Fibroblast of skin of left biceps (primary cell): ENCODE measurements around the gene KRT83.
"Not testable (repeated sequence)": the region's sequence is repeated elsewhere in the genome, so short reads cannot be mapped to it uniquely, and the experiment has no call there.

ENCODE experiments used
- DNase-seq, 2 experiments: peaks; one replicate each; pipeline ENCODE4 v3.0.0-alpha.2; 2013; ENCODE audit warnings: low read depth in 2 of 2

The KRT83 gene

DNA sequence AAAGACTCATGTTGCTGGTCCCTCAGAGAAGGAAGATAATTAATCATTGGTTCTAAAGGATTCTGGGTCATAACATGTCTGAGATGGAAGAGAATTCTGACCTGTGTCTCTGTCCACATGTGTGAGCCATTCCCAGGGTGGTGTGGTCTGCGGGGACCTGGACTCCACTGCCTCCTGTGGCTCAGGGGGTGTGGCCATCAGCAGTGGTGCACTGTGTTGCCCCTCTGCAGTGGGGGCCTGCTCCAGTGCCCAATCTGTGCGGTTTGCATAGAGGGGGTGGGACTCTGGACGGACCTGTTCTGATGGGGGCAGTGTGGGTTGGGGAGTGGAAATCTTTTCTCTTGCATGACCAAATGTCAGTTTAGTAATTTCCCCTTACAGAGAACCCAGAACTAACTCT lies 32.6 kb upstream of the KRT83 start:
- DNase-seq = no peak

DNA sequence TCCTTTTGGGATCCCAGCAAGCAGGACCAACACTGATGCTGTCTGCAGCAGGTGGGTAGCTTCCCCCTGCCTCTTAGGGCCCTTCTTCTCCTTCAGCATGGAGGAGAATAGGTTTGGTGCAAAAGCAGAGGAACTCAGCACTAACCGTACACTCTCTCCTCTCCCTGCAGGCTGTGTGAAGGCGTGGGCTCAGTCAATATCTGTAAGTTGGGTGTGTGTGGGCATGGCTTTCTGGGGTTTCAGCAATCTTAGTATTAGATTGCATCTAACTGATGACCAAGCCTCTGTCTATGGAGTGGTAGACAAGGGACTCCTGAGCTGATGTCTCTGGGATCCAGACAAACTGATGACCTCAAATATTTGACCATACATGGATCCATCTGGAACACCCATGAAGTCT lies 31.8 kb upstream of the KRT83 start:
- no peak for DNase-seq

DNA sequence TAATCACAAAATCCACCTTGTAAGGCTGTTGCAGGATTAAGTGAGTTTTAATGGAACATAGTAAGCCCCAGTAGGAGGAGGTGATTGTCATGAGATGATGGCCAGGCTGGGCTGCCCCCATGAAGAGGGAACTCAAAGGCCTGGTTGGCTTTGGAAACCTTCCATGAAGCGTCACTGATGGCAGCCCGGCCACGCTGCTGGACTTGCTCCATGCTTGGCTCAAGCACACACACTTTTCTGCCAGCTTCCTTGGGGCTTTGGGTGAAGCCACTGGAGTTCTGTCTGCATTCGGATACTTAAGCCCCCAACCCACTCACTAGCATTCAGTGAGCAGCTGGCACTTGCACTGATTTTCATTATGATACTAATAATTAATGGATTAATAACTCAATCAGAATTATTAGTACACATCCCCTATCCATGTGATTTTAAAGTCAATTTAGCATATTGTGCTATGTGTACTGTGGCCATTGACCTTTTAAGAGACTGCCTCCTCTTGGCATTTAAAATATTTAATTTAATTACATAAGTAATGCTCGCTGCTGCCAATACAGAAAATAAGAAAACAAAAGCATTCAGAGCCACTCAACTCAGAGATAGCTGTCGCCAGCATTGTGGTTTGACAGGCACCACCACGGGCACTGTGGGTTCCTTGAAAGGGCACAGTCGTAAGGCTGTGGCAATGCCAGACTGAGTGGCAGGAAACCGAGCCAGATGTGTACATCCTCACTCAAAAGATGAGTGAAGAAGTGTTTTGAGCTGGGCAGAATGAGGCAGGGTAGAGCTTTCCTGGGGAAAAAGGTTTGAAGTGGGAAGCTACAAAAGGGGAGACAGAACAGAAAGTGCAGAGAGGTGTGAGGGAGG lies 30.2 kb upstream of the KRT83 start:
- DNase-seq = no peak

DNA sequence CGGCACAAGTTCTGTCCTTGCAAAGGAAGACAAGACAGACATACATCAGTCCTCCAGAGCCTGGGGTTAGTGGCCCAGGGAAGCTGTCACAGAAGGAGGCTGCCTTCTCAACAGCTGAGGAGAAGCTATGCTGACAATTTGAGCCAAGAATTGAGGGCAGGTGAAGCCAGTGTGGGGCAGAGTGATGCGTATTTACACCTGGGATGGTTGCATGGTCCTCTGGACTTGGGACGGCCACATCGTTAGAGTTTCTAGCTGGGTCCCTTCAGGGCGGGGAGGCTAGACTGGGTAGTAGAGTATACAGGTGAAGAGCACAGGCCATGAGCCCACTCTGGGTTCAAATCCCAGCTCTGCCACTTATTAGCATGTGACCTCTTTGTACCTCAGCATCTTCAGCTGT lies 29.6 kb upstream of the KRT83 start:
- no peak for DNase-seq

DNA sequence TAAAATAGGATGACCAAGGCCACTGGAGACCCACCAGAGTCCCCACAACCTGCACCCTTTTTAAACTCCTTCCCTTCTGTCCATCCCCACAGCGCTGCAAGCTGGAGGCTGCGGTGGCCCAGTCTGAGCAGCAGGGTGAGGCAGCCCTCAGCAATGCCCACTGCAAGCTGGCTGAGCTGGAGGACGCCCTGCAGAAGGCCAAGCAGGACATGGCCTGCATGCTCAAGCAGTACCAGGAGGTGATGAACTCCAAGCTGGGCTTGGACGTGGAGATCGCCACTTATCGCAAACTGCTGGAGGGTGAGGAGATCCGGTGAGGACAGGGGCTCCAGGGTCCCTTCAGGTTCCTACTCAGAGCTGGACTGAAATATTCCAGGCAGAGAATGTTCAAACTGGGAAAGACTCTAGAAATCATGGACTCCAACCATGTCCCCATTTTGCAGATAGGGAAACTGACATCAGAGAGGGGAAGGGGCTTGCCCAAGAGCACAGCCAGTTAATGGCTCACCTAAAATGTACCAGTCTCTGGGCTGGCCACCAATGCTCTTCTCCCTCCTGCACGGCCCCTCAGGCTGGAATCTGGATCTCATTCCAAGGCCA lies 28.9 kb upstream of the KRT83 start:
- DNase-seq = no peak

DNA sequence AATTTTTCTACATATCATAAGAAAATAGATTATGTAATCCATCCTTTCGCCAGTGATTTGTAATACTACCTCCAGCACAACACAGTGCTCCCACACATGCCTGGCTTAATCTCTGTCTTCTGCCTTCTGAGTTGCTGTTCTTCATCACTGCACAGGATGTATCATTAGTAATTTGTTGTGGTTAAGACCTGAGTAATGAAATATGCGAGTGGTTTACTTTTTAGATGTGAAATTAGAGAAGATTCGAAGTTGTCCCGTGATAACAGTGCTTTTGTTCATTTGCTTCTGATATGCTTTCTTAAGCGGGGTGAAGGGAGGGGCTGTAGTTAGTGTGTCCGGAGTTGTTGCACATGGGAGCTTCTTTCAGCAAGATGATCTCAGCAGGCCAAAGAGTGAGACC lies 28.0 kb upstream of the KRT83 start:
- DNase-seq = no peak

DNA sequence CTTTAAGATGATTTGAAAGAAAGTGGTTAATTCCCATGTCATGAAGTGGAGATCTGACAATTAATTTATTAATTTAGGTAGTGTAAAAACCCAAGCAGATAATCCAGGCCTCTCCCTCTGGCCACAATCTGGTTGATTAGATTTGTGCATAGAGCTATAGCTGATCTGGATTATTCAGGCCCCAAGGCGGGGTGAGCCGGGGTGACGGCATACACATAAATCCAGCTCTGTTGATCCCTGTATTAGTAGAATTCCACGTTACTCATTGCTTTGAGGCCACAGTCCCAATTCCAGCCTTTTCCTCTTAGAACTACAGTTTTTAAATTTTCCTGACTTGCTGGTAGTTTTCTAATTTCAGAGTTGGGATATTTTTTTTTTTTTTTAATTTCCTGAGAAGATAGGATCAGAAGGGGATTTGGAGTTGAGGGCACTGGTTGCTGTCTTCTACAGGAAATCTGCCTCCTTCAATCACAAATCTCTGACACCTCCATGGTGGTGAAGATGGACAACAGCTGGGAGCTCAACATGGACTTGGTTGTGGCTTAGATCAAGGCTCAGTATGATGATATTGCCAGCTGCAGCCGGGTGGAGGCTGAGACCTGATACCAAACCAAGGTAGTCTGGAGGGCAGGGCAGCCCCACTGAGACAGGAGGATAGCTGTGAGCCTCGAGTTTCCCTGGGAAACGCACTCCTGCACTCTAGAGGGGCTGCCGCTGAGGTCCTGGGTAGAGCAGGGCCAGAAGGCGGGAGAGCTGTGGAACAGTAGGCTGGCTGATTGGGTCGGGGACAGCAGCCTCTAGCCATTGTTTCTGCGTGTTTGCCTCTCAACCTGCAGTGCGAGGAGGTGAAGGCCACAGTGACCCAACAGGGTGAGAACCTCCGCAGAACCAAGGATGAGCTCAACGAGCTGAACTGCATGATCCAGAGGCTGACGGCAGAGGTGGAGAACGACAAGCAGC lies 26.6 kb upstream of the KRT83 start:
- DNase-seq = no peak

DNA sequence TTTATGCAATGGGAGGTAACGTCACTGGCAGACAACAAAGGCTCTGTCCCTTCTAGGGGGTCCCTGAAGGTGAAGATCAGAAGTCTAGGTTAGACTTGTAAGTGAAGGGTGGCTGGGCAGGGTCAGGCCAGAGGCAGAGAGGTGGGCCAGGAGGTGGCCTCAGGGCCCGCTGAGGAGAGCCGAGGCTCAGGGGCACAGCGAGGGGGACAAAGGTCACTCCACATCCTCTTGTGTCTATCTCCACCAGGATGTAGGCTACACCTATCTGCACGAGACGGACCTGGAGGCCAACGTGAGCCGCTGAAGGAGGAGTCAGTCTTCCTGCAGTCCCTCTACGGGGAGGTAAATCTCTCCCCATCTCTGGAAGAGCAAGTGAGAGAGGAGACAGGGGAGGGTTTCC lies 25.8 kb upstream of the KRT83 start:
- DNase-seq = no peak

DNA sequence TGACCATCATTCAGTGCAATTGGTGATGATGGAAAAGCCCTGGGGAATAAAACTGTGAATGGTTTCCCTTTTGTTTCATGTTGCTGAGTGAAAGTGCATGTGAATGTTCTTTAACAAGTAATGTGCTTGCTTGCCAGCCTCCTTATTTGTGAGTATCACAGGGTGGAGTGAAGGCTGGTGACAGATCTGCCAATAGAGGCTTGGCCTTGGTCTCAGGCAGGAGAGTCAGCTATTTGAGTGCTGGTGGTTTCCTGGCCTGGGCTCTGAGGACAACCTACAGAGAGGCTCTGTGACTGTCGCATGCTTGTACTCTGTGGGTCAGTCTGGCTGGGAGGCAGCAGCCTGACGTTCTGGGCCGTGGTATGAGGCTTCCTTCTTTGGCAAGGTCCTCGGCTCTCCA lies 25.4 kb upstream of the KRT83 start:
- DNase-seq = no peak

DNA sequence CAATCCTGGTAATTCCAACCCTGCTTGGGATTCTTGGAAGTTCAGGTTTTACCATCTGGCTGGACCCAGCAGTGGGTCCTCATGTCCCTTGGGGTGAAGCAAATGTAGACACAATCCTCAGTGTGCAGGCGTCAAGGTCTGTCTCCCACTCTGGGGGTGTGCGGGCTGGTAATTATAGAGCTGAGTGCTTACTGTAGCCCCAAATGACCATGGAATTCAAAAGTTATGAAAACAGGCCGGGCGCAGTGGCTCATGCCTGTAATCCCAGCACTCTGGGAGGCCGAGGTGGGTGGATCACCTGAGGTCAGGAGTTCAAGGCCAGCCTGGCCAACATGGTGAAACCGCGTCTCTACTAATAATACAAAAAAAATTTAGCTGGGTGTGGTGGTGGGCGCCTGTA lies 23.8 kb upstream of the KRT83 start:
- DNase-seq = not testable (repeated sequence)

DNA sequence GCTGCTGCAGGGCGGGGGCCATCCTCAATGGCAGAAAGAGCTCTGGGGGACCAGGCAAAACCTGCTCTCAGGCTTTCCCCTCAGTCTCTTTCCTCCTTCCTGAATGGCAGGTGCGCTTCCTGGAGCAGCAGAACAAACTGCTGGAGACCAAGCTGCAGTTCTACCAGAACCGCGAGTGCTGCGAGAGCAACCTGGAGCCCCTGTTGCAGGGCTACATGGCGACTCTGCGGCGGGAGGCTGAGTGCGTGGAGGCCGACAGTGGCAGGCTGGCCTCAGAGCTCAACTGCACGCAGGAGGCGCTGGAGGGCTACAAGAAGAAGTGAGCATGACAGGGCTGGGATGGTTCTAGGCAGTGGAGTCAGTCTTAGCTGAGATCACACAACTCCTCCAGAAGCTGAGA lies 22.9 kb upstream of the KRT83 start:
- DNase-seq = no peak

DNA sequence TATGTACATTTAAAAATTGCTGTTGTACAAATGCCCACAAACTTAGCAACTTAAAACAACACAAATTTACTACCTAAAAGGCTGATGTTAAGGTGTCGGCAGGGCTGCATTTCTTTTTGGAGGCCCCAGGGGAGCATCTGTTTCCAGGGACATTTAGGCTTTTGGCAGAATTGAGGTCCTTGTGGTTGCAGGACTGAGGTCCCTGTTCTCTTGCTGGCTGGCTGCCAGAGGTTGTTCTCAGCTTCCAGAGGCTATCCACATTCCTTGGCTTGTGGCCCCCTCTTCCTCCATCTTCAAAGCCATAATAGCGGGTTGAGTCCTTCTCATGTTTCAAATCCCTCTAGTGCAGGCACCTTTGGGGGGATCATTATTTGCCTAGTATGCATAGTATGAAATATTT lies 22.4 kb upstream of the KRT83 start:
- DNase-seq = no peak

DNA sequence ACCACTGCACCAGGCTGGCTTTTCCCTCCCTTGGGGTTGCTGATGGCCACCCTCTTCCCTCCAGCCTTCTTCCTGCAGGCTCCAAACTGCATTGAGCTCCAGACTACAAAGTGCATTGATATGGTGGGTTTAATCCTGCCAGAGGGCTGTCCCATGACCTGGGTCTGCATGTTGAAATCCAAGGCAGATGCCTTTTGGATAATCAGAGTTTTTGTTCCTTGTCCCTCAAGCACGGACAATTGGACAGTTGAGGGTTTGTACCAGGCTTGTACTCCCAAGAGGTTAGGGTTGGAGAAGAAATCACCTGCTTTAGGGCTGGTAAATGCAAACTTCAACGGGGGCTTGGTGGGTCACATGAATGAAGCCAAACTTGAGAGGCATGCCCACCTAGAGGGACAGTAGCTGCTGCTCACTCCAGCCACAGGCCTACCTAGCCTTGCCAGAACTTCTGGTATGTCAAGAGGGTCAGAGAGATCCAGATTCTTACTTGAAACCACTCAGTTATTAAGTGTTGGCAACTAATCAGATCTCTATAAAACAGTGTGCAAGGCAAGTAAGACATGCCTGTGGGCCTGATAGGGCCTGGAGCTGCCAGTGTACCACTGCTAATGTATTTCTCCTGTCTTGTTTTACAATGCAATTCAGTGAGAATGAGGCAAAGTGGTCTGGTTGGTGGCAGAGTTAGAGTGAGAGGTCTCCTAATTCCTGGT lies 21.7 kb upstream of the KRT83 start:
- DNase-seq = no peak

DNA sequence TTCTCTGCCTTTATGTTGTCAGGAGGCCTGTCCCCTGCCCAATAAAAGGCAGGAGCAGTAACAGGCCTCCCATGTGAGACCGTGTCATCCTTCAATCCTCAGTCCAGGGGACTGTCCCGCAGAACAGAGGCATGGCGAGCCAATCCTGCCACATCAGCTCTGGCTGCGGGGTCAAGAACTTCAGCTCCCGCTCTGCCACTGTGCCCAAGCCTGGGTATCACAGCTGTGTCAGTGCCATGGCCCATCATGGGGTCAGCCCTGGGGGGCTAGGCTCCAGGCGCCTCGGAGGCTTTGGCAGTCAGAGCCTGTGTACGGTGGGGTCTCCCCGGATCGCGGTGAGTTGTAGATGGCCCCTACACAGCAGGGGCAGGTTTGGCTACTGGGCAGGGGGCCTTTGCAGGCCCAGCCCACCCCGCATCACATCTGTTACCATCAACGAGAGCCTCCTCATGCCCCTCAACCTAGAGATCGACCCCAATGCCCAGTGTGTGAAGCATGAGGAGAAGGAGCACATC lies 19.9 kb upstream of the KRT83 start:
- no peak for DNase-seq

DNA sequence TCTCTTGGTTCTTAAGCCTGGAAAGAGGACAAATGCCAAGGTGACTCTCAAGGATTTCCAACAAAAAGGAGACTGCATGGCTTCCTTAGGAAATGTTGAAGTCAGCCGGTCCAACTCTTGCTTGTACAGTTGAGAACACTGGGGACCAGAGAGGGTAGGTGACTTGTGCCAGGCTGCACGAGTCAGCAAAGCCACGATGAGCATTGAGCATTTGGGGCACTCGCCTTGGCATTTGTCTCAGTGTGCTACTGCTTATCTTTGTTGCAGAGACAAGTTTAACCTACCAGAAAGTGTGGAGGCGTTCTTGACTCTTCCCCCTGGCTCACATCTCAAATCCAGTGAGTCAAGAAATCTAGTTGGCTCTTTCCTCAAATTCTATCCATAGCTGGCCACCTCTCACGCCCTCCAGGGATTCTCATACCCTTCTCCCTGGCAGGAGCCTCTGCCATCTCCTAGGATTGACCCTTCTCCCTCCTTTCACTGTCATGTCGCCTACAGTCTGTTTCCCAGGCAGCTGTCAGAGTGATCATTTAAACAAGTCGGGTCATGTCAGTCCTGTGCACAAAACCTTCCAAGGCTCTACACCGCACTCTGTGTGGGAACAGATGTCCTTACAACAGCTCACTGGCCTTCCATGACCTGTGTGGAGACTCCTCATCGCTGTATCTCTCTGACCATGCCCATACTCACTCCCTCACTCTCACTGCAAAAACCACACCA lies 17.2 kb upstream of the KRT83 start:
- DNase-seq = no peak

DNA sequence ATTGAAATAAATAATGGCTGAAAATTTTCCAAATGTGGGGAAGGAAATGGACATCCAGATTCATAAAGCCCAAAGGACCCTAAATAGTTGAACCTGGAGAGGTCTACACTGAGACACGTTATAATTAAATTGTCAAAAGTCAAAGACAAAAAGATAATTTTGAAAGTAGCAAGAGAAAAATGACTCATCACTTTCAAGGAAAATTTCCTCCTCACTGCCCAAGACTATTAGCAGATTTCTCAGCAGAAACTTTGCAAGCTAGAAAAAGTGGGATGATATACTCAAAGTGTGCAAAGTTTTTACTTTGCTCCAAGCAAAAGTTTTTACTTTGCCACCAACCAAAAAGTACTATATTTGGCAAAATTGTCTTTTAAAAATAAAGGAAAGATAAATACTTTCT lies 15.9 kb upstream of the KRT83 start:
- DNase-seq = no peak

DNA sequence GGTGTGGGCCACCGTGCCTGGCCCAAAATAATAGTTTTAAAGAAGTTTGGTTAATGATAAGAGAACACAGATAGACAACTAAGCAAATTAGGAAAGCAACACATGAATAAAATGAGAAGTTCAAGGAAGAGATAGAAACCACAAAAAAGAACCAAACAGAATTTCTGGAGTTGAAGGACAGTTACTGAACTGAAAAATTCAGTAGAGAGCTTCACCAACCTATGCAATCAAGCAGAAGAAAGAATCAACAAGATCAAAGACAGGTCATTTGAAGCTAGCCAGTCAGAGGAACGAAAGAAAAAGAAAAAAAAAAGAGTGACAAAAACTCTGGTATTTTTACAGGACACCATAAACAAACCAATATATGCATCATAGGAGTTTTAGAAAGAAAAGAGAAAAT lies 15.4 kb upstream of the KRT83 start:
- DNase-seq = no peak

DNA sequence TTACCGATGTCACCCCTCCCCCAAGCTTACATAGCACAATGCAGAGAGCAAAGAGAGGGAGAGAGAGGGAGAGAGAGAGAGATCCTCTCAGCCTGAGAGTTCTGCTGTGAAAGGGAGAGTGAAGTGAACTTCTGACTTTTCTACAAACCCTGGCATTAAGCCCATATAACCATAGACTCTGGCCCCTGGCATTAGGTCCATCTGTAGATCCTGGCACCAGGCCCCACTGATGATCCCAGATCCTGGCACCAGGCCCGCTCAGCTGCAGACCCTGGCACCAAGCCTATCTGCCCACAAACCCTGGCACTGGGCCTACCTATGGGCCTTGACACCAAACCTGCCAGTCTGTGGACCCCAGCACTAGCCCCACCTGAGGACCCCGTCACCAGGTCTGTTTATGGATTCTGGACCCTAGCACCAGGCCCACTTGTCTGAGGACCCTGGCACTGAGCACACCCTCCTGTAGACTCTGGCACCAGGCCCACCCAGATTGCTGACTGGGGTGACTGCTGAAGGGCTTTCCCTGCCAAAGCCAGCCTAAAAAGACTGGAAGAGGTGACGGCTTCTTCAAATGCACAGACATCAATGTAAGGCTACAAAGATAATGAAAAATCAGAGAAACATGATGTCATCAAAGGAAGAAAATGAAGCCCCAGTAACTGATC lies 14.5 kb upstream of the KRT83 start:
- no peak for DNase-seq

DNA sequence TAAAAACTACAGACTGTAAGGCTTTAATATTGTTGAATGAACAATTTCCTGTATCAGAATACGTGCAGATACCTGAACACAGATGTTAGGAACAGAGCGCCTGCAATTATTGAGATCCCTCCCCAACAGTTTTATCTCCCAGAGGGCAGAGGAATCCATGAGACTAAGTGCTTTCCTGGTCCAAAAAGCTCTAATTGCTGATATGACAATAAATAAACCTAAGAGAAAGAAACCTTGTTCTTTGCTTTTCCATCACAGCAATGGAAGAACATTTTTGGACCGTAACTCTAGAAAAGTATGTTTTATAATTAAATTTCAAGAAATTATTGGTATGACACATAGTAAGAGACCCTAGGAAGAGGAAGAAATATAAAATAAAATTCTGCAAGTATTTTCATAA lies 13.0 kb upstream of the KRT83 start:
- DNase-seq = no peak

DNA sequence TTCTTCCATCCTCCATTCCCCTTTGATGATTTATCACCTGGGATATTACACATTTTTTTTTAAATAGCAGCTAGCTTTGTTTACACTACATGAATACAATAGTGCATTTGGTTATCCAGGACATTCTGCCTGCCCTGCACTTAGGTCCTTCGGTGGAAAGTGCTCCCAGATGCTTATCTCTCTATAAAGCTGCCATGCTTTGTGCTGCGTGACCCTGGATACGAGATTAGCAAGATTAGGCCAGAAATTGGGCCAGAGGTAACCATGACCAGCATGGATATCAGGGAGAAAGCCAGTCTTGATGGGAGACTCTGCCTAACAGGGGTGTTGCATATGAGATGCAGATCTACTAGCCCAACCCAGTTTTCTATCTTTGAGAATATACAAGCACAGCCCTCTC lies 12.1 kb upstream of the KRT83 start:
- no peak for DNase-seq
